WERI-Rb-1 (cell line): Measurements from ENCODE around the gene PEAK1.

Experiments used
- DNase-seq: peaks from one replicate; pipeline ENCODE4 v3.0.0-alpha.2; 2020
- H3K27ac ChIP-seq: fragments of 250-450 bp; sonication (Bioruptor Pico); 2 replicates; pipeline ENCODE4 v1.5.1; 2020; ENCODE audit warnings: mild to moderate bottlenecking, moderate library complexity
- H3K27me3 ChIP-seq: fragments of 250-450 bp; sonication (Bioruptor Pico); 2 replicates; pipeline ENCODE4 v1.5.1; 2021; ENCODE audit warnings: mild to moderate bottlenecking, low read depth, moderate library complexity; ENCODE audit not compliant: insufficient read depth, severe bottlenecking
- H3K36me3 ChIP-seq: fragments of 250-450 bp; sonication (Bioruptor Pico); 2 replicates; pipeline ENCODE4 v1.5.1; 2020; ENCODE audit warnings: mild to moderate bottlenecking, moderate library complexity
- H3K4me3 ChIP-seq: 2 replicates; pipeline ENCODE4 v1.5.1; 2011; ENCODE audit warnings: low read depth, mild to moderate bottlenecking, control low read depth, low read length
- H3K9me3 ChIP-seq: fragments of 250-450 bp; sonication (Bioruptor Pico); 2 replicates; pipeline ENCODE4 v1.5.1; 2021; ENCODE audit warnings: mild to moderate bottlenecking, moderate library complexity; ENCODE audit not compliant: severe bottlenecking
- TF ChIP-seq, protein P1 (sequence below): IDR thresholded peaks from 2 replicates; pipeline ENCODE4 v1.5.1; 2011; ENCODE audit warnings: low read depth, mild to moderate bottlenecking, control low read depth, inconsistent platforms, low read length

PEAK1 gene

DNA sequence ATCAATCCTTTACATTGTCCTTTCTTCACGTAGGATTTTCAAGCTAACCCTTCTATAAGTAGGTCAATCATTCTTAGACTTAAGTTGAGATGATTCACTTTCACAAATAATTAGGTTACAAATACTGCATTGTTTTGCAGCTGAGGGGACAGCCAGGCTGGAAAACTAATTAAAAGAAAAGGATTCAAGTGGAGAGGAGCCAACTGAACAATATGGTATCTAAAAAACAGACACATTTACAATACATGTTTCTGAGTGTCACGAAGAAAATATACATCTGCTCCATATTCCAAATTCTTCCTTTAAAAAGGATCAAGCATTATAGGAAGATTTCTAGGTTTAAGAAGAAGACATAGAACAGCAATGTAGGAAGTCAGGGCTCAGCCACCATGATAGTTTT lies 70.2 kb downstream of the PEAK1 start:
- Histone ChIP-seq H3K36me3 (no peaks in the 10 kb centered on the region), H3K9me3 (no peaks in the 10 kb centered on the region), H3K4me3 (no peak overlapping the region), H3K27me3 (no peaks in the 10 kb centered on the region), H3K27ac (no peak overlapping the region)
- no peak for DNase-seq
- TF ChIP-seq, protein P1, sequence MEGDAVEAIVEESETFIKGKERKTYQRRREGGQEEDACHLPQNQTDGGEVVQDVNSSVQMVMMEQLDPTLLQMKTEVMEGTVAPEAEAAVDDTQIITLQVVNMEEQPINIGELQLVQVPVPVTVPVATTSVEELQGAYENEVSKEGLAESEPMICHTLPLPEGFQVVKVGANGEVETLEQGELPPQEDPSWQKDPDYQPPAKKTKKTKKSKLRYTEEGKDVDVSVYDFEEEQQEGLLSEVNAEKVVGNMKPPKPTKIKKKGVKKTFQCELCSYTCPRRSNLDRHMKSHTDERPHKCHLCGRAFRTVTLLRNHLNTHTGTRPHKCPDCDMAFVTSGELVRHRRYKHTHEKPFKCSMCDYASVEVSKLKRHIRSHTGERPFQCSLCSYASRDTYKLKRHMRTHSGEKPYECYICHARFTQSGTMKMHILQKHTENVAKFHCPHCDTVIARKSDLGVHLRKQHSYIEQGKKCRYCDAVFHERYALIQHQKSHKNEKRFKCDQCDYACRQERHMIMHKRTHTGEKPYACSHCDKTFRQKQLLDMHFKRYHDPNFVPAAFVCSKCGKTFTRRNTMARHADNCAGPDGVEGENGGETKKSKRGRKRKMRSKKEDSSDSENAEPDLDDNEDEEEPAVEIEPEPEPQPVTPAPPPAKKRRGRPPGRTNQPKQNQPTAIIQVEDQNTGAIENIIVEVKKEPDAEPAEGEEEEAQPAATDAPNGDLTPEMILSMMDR: no peak

- TF ChIP-seq, protein P1: no peak
- H3K4me3 ChIP-seq: no peak overlapping the region
- no peak overlapping the region for H3K27ac ChIP-seq
- H3K36me3 ChIP-seq: no peaks in the 10 kb centered on the region
- DNase-seq: no peak
- no peaks in the 10 kb centered on the region for H3K27me3 ChIP-seq
- H3K9me3 ChIP-seq: no peaks in the 10 kb centered on the region
These were observed 71.4 kb downstream of the PEAK1 start for GRCh38 chr15:77348511-77348910.

DNA sequence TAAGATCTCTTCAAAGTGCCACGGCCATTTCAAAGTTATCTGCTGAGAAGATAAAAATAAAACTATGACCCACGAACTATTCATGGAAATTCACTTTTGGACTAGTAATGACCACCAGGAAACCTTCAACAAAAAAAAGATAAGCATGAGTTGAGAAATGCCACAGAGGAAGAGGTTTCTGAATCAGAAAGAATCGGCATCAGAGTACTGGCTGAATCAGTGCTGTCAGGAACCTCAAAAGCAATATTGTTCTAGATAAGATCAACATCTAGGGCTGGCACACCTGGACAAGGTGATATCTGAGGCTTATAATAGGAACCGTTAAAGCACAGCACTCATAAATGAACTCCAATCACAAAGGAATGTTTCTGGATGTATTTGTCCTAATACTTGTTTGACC lies 72.7 kb downstream of the PEAK1 start:
- TF ChIP-seq, protein P1: no peak
- no peaks in the 10 kb centered on the region for H3K9me3 ChIP-seq
- H3K27ac ChIP-seq: no peak overlapping the region
- no peak for DNase-seq
- H3K27me3 ChIP-seq: no peaks in the 10 kb centered on the region
- H3K4me3 ChIP-seq: no peak overlapping the region
- no peaks in the 10 kb centered on the region for H3K36me3 ChIP-seq

DNA sequence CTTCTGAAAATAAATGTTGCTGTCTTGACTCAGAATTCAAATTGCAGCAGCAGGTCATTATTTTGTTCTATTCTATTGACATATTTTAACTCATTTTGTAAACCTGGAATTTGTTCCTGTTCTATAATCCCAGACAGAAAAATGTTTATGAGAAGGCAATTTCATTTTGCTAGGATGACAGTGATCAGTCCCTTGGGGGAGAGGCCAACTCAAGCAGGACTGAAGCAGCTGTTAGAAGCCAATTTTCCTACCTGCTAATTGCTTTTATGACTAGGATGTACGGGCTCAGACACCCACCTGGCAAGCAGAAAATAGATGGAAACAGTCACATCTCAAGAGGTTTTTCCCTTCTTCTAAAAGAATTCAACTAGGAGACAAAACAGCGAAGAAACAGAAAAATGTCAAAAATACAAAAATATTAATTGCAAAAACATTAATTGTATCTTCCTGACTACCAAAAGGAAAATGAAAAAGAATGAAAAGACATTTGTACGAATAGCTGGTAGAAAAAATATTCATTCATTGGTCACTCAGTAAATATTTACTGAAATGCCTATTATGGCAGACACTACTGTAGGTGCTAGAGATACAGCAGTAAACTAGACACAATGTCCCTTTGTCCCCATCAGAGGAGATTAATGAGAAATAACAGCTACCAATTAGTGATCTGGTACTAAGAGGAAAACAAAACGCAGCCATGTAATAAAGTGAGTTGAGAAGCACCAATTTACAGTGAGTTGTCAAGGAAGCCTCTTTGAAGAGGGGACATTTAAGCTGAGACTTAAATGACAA lies 73.5 kb downstream of the PEAK1 start:
- H3K9me3 ChIP-seq: no peaks in the 10 kb centered on the region
- no peak overlapping the region for H3K4me3 ChIP-seq
- H3K36me3 ChIP-seq: no peaks in the 10 kb centered on the region
- TF ChIP-seq, protein P1: no peak
- H3K27me3 ChIP-seq: no peaks in the 10 kb centered on the region
- DNase-seq: no peak
- no peak overlapping the region for H3K27ac ChIP-seq

GRCh38 chr15:77342807-77343206 lies 77.1 kb downstream of the PEAK1 start:
- Histone ChIP-seq H3K36me3 (no peaks in the 10 kb centered on the region), H3K27me3 (no peaks in the 10 kb centered on the region), H3K4me3 (no peak overlapping the region), H3K9me3 (peaks cover 4% of the 10 kb centered on the region), H3K27ac (no peak overlapping the region)
- TF ChIP-seq, protein P1: no peak
- DNase-seq: no peak

- TF ChIP-seq, protein P1: no peak
- no peak overlapping the region for H3K27ac ChIP-seq
- no peaks in the 10 kb centered on the region for H3K27me3 ChIP-seq
- peaks cover 4% of the 10 kb centered on the region for H3K9me3 ChIP-seq
- DNase-seq: no peak
- no peaks in the 10 kb centered on the region for H3K36me3 ChIP-seq
- H3K4me3 ChIP-seq: no peak overlapping the region
These were observed 79.7 kb downstream of the PEAK1 start for GRCh38 chr15:77340245-77340644.
